Thyroid gland (tissue), 4 donors: ENCODE measurements around the gene RNF126. TPM values are rescaled to one million over a fixed set of nuclear protein-coding genes. Genes with fewer than 3 reads are reported as not detected.

Experiments
- DNase-seq, 2 donors: peaks; one replicate each; pipeline ENCODE4 v3.0.0-alpha.2; 2019
- H3K27ac ChIP-seq, 3 donors: fragments of 200-600 bp; sonication (generic); 1 replicate in 2 of 3; 2 replicates in 1 of 3; pipeline ENCODE4 v1.5.1; 2016 to 2019; ENCODE audit warnings: mild to moderate bottlenecking in 1 of 3, moderate library complexity in 1 of 3
- H3K27me3 ChIP-seq: fragments of 200-600 bp; sonication (generic); one replicate; pipeline ENCODE4 v1.5.1; 2019
- H3K36me3 ChIP-seq, 2 donors: fragments of 200-600 bp; sonication (generic); one replicate each; pipeline ENCODE4 v1.5.1; 2016 to 2019
- H3K4me1 ChIP-seq, 2 donors: fragments of 200-600 bp; sonication (generic); one replicate each; pipeline ENCODE4 v1.5.1; 2017 to 2019
- H3K4me3 ChIP-seq, 3 donors: fragments of 200-600 bp; sonication (generic); replicated peaks in 1 of 3; 1 replicate in 2 of 3; 2 replicates in 1 of 3; pipeline ENCODE4 v1.5.1; 2016; ENCODE audit warnings: mild to moderate bottlenecking in 1 of 3
- H3K9me3 ChIP-seq: fragments of 200-600 bp; sonication (generic); one replicate; pipeline ENCODE4 v1.5.1; 2017
- POLR2A ChIP-seq, 2 donors: fragments of 450-650 bp; IDR thresholded peaks; one replicate each; pipeline ENCODE4 v1.6.1; 2017; ENCODE audit warnings: antibody characterized with exemption in 2 of 2, mild to moderate bottlenecking in 2 of 2, moderate library complexity in 1 of 2
- WGBS, 2 donors: methylation state at CpG; one replicate each; pipeline ENCODE4 v1.1.5; 2017; 5-methylcytosine and 5-hydroxymethylcytosine counted together
- intact Hi-C: fragments of 100-400 bp; cut with DNase I; formaldehyde crosslinking; loops from one replicate; pipeline ENCODE4 v1.15.1; 2023
- total RNA-seq, 4 donors: library from RNA; depleted of rRNA; stranded (reverse); fragments of >200 nt; gene quantifications; one replicate each; pipeline ENCODE4 v1.2.3, GENCODE V29; 2016
- TF ChIP-seq, protein P1 (sequence below), 6 experiments: fragments of 200-600 bp in 3 of 6; fragments of 450-650 bp in 3 of 6; sonication (generic) in 3 of 6; IDR thresholded peaks; one replicate each; pipeline ENCODE4 v1.5.1; 2016 to 2019; ENCODE audit warnings: antibody characterized with exemption in 6 of 6, mild to moderate bottlenecking in 2 of 6, inconsistent platforms in 1 of 6, moderate library complexity in 1 of 6

RNF126 gene
- total RNA-seq, 4 donors from 2014 or later, result 41.4 to 55.5 (median 53.5) TPM

DNA sequence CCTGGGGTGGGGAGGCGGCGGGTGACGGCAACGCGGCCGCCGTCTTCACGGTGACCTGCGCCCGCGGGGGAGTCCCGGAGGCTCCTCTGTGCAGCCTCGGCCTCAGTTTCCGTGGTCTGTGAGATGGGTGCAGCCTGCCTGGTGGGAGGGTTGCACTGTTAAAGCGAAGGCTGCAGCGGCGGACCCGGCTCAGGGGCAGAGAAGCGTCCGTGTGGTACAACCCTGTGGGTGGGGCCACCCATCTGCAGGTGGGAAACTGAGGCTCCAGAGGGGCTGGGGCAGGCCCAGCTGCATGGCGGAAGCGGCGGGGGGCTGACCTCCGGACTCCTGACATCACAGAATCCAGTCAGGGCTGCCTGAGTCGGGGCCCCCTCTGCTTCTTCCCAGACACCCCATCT, 22.9 kb downstream of the RNF126 start:
- 54 to 67% methylated on average over 7 to 17 of the region's 25 CpGs for WGBS, 2 donors
- no peak for DNase-seq
- no peak overlapping the region for H3K27ac ChIP-seq
- TF ChIP-seq, protein P1, sequence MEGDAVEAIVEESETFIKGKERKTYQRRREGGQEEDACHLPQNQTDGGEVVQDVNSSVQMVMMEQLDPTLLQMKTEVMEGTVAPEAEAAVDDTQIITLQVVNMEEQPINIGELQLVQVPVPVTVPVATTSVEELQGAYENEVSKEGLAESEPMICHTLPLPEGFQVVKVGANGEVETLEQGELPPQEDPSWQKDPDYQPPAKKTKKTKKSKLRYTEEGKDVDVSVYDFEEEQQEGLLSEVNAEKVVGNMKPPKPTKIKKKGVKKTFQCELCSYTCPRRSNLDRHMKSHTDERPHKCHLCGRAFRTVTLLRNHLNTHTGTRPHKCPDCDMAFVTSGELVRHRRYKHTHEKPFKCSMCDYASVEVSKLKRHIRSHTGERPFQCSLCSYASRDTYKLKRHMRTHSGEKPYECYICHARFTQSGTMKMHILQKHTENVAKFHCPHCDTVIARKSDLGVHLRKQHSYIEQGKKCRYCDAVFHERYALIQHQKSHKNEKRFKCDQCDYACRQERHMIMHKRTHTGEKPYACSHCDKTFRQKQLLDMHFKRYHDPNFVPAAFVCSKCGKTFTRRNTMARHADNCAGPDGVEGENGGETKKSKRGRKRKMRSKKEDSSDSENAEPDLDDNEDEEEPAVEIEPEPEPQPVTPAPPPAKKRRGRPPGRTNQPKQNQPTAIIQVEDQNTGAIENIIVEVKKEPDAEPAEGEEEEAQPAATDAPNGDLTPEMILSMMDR (IDR thresholded peaks at IDR 0.05), result no peak
- no peak for TF ChIP-seq POLR2A (IDR thresholded peaks at IDR 0.05)
- H3K36me3 ChIP-seq, result no peaks in the 10 kb centered on the region
- no peaks in the 10 kb centered on the region for H3K9me3 ChIP-seq
- H3K4me3 ChIP-seq, result no peak overlapping the region
- peaks cover 9 to 13% of the 10 kb centered on the region in 2 donors for H3K4me1 ChIP-seq
- H3K27me3 ChIP-seq, result no peaks in the 10 kb centered on the region
- intact Hi-C loops, result no loop called here

DNA sequence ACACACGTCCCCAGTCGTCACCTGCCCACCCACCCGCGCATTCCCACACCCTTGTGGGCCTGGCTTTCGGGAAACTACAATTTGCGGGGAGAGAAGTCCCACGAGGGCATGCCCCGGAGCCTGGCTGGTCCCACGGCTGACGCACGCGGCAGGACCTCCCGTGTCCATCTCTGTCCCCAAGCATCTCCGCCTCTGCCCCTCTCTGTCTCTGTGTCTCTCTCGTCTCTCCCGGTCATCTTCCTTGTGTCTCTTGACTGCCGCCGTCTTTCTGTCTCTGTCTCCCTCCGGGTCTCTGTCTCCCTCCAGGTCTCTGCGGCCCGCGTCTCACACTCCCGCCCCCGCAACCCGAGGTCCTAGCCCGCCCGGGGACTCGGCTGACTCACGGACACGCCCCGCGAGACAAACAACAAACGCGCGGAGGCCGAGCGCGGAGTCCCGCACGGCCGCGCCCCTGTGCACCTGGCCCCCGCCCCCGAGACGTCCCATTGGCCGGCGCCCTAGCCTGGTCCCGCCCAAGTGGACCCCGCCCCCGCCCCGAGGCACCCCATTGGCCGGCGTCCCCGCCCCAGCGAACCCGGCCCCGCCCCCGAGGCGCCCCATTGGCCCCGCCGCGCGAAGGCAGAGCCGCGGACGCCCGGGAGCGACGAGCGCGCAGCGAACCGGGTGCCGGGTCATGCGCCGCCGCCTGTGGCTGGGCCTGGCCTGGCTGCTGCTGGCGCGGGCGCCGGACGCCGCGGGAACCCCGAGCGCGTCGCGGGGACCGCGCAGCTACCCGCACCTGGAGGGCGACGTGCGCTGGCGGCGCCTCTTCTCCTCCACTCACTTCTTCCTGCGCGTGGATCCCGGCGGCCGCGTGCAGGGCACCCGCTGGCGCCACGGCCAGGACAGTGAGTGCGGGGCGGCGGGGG, 23.5 kb downstream of the RNF126 start, which contains the start of gene FGF22:
TSS of gene FGF22 (plus strand) at position 627 of the 908 bp plus-strand sequence. CDS start at position 674, 47 bp downstream.
- WGBS, 2 donors, result 14 to 17% methylated on average over 30 to 41 of the region's 109 CpGs
- no peak within 1 kb of the TSS for H3K27ac ChIP-seq

DNA sequence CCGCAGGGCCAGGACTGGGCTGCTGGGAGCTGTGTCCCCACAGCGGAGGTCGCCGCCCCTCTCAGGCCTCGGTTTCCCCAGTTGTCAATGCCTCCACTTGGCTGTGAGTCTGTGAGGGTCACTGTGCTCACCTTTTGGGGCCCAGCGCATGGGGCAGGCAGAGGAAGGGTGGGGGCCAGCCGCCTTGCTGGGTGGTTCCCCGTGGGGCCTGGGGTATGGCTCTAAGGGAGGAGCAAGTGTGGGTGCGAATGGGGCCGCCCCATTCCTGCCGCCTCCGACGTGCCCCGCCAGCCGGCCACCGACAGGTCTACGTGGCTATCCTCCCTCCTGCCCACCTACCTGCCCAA, 24.1 kb downstream of the RNF126 start:
- 20 to 78% methylated on average over 1 to 13 of the region's 17 CpGs for WGBS, 2 donors
- TF ChIP-seq, protein P1 (IDR thresholded peaks at IDR 0.05), result no peak
- TF ChIP-seq POLR2A (IDR thresholded peaks at IDR 0.05), result no peak
- H3K4me1 ChIP-seq, result peaks cover 17 to 21% of the 10 kb centered on the region in 2 donors
- no peaks in the 10 kb centered on the region for H3K36me3 ChIP-seq
- no peak overlapping the region for H3K27ac ChIP-seq
- DNase-seq, result no peak
- no peaks in the 10 kb centered on the region for H3K9me3 ChIP-seq
- intact Hi-C loops, result no loop called here
- no peak overlapping the region for H3K4me3 ChIP-seq
- H3K27me3 ChIP-seq, result no peaks in the 10 kb centered on the region

More for the DNA sequence above, 23.5 kb downstream of the RNF126 start, which contains the start of gene FGF22:
- Histone ChIP-seq H3K36me3 (no peaks in the 10 kb centered on the region), H3K9me3 (no peaks in the 10 kb centered on the region), H3K4me1 (peaks cover 11 to 15% of the 10 kb centered on the region in 2 donors), H3K4me3 (no peak within 1 kb of the TSS), H3K27me3 (no peaks in the 10 kb centered on the region)
- DNase-seq, result peak; percentile 86 to 88
- intact Hi-C loops, result no loop called here
- TF ChIP-seq, protein P1 (IDR thresholded peaks at IDR 0.05), result no peak
- TF ChIP-seq POLR2A (IDR thresholded peaks at IDR 0.05), result no peak

DNA sequence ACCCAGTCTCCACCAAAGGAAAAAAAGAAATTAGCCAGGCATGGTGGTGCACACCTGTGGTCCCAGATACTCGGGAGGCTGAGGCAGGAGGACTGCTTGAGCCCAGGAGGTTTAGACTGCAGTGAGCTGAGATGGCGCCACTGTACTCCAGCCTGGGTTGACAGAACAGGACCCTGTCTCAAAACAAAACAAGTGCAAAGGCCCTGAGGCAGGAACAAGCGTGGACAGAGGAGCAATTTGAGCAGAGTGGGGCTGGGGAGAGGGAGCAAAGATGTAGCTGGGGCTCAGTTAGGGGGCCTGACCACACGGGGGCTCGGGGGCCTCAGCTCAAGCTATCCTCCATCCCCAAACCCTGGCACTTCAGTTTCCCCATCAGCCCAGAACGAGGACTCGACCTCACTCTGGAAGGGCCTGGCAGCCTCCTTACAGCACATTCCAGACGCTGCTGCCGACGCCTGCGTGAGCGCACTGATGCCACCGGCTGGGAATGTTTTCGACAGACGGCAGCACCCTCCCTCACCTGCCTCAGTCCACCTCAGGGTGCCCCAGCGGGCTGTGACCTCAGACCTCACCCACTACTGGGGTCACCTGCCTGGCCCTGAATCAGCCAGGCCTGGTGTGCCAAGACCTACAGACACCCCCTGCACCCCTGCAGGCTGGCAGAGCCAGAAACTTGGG, 27.9 kb downstream of the RNF126 start:
- H3K9me3 ChIP-seq, result no peaks in the 10 kb centered on the region
- TF ChIP-seq, protein P1 (IDR thresholded peaks at IDR 0.05), result no peak
- no peak for TF ChIP-seq POLR2A (IDR thresholded peaks at IDR 0.05)
- no peak overlapping the region for H3K4me3 ChIP-seq
- H3K36me3 ChIP-seq, result no peaks in the 10 kb centered on the region
- no peaks in the 10 kb centered on the region for H3K27me3 ChIP-seq
- peaks cover 25 to 33% of the 10 kb centered on the region in 2 donors for H3K4me1 ChIP-seq
- no peak for DNase-seq
- H3K27ac ChIP-seq, result no peak overlapping the region
- WGBS, 2 donors, result 88 to 97% methylated on average over 6 to 16 of the region's 16 CpGs
- intact Hi-C loops, result no loop called here
